22Rv1 (cell line): ENCODE data around the gene RGS4.

Experiments used
- H3K27ac ChIP-seq: fragments of 450-650 bp; 2 replicates; pipeline ENCODE4 v1.5.1; 2017
- CTCF ChIP-seq: fragments of 450-650 bp; IDR thresholded peaks from 2 replicates; pipeline ENCODE4 v1.5.1; 2017; ENCODE audit warnings: mild to moderate bottlenecking
- ZFX ChIP-seq: fragments of 450-650 bp; IDR thresholded peaks from 2 replicates; pipeline ENCODE4 v1.6.1; 2017; ENCODE audit warnings: antibody characterized with exemption, borderline replicate concordance

Gene RGS4

GRCh38 chr1:163124812-163125211 lies 55.7 kb downstream of the RGS4 start:
- no peak overlapping the region for H3K27ac ChIP-seq
- no peak for TF ChIP-seq ZFX
- no peak for TF ChIP-seq CTCF
